A673 (cell line): Measurements from ENCODE around the gene DLG5.

Source experiments
- CTCF ChIP-seq: fragments of 300-800, 200-600 bp; sonication (generic); conservative IDR thresholded peaks from 2 replicates; pipeline ENCODE4 v1.5.1; 2017; ENCODE audit warnings: low read depth, mild to moderate bottlenecking, antibody characterized with exemption, low read length, moderate library complexity, mixed read lengths
- EZH2 ChIP-seq: fragments of 200-600 bp; sonication (generic); IDR thresholded peaks from 2 replicates; pipeline ENCODE4 v1.6.1; 2017; ENCODE audit warnings: borderline replicate concordance, low read depth, mild to moderate bottlenecking, mixed read lengths, antibody characterized with exemption, low read length; ENCODE audit not compliant: poor library complexity, severe bottlenecking

GRCh38 chr10:77770868-77771175 is 155.7 kb downstream of the DLG5 start:
- TF ChIP-seq CTCF (no peak), EZH2 (no peak)
